ENCODE measurements around the gene EME1.

DNA sequence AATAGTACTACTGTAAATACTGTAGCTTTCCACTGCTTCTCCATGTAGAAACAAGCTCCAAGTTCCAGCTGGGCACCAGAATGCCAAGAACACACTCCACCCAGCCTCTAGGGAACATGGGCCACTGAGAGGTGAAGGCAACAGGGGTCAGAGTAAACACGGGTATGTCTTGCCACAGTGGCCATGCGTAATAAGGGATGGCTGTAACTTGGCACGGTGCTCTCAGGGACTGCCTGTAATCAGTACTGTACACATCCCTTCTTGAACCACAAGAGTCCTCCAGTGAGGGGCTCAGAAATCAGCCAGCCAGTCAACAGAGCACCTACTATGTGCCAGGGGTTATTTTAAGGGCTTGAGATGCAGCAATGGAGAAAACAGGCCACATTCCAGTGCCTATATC is 13.5 kb downstream of the EME1 start:
- TF ChIP-seq POLR2A (IDR thresholded peaks at IDR 0.05; ENCODE audit: low read length), result no peak
- no peak for TF ChIP-seq GATA1 (IDR thresholded peaks at IDR 0.05; ENCODE audit: low read depth, low read length)

Data from erythroblast (primary cell).